Aorta (tissue), 5 donors: Measurements from ENCODE around the gene GH2. TPM values are rescaled to one million over a fixed set of nuclear protein-coding genes. Genes with fewer than 3 reads are reported as not detected.
"Not testable (repeated sequence)": the region's sequence is repeated elsewhere in the genome, so short reads cannot be mapped to it uniquely, and the experiment has no call there.

Experiments
- ATAC-seq: fragments of 200-7000 bp; cut with Tn5 transposase; one replicate; pipeline ENCODE4 v1.9.1; 2022; ENCODE audit warnings: moderate library complexity; ENCODE audit not compliant: low FRiP score
- DNase-seq, 2 donors: peaks; one replicate each; pipeline ENCODE4 v3.0.0-alpha.2; 2020
- H3K27ac ChIP-seq, 2 donors: one replicate each; pipeline ENCODE4 v1.5.1; 2013; ENCODE audit warnings: low read length in 2 of 2, mild to moderate bottlenecking in 2 of 2, moderate library complexity in 2 of 2, control low read depth in 1 of 2, inconsistent platforms in 1 of 2, low read depth in 1 of 2
- H3K27me3 ChIP-seq, 2 donors: one replicate each; pipeline ENCODE4 v1.6.1; 2013; ENCODE audit warnings: control low read depth in 1 of 2, low read length in 1 of 2, mild to moderate bottlenecking in 1 of 2, moderate library complexity in 1 of 2; ENCODE audit not compliant: insufficient read depth in 2 of 2, control insufficient read depth in 1 of 2
- H3K36me3 ChIP-seq, 2 donors: one replicate each; pipeline ENCODE4 v1.6.1; 2013; ENCODE audit warnings: control low read depth in 1 of 2, low read length in 1 of 2, mild to moderate bottlenecking in 1 of 2; ENCODE audit not compliant: insufficient read depth in 2 of 2, control insufficient read depth in 1 of 2
- H3K4me1 ChIP-seq, 2 donors: one replicate each; pipeline ENCODE4 v1.6.1; 2013; ENCODE audit warnings: low read length in 2 of 2, control low read depth in 1 of 2, mild to moderate bottlenecking in 1 of 2, moderate library complexity in 1 of 2; ENCODE audit not compliant: insufficient read depth in 2 of 2, control insufficient read depth in 1 of 2
- H3K4me3 ChIP-seq, 2 donors: one replicate each; pipeline ENCODE4 v1.5.1; 2013; ENCODE audit warnings: low read length in 2 of 2, control low read depth in 1 of 2, mild to moderate bottlenecking in 1 of 2
- H3K9me3 ChIP-seq: one replicate; pipeline ENCODE4 v1.6.1; 2013; ENCODE audit warnings: mild to moderate bottlenecking, low read length; ENCODE audit not compliant: control insufficient read depth
- WGBS, 2 donors: extraction: QIAGEN DNeasy Blood & Tissue Kit; methylation state at CpG; one replicate each; pipeline ENCODE4 v1.1.7; 2013; 5-methylcytosine and 5-hydroxymethylcytosine counted together
- intact Hi-C, 2 donors: fragments of 100-400 bp; cut with DNase I; formaldehyde crosslinking; loops; one replicate each; pipeline versions ENCODE4 v1.14.2 to v1.15.0; 2022
- polyA plus RNA-seq, 2 donors: library from polyadenylated mRNA; stranded (reverse); fragments of 200-250 nt; gene quantifications; one replicate each; pipeline ENCODE4 v1.2.3, GENCODE V29; 2013
- total RNA-seq, 2 donors: library from RNA; stranded (reverse); fragmentation: NEBNext Ultra II Directional; extraction: Animal tissue kit (Norgen Biotek cat#: 25700); gene quantifications; one replicate each; pipeline ENCODE4 v1.2.1, GENCODE V29; 2021
- donor health status: healthy with polysubstance abuse.
- donor health status: Bipolar disorder and iron deficiency.
- donor health status: DM: no; HTN: no; CAD: no.
- donor health status: DM: no; HTN: no; CAD: no.
- donor health status: DM: yes; HTN: yes; CAD: no.

Gene GH2
- total and polyA plus RNA-seq, 4 donors = not detected

GRCh38 chr17:63871646-63872365 is 9.9 kb downstream of the GH2 start:
- H3K4me3 ChIP-seq = not testable (repeated sequence)

DNA sequence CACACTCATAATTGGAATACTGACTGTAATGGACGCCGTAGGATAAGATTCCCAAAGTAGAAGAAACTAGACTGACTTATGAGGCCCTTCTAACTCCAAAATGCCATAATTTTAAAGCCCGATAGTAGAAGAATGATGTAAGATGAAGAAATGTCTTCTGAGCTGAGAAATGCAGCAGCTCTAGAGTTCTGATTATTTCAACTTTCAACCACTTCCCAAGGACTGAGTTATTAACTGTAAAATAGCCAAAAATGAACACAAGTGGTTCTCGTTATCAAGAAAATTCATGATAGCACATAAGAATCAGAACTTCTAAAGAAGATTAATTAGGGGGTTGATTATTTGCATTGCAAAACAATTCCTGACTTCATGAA is 11.5 kb downstream of the GH2 start:
- H3K9me3 ChIP-seq, H3K36me3 ChIP-seq, H3K4me3 ChIP-seq, ATAC-seq, H3K27me3 ChIP-seq, intact Hi-C loops, H3K4me1 ChIP-seq, DNase-seq, H3K27ac ChIP-seq: not testable (repeated sequence)
- WGBS, 2 donors = 69 to 79% methylated on average over 4 of the region's 4 CpGs

More at GRCh38 chr17:63871646-63872365, 9.9 kb downstream of the GH2 start:
- H3K27ac ChIP-seq, H3K27me3 ChIP-seq, H3K36me3 ChIP-seq, H3K9me3 ChIP-seq, intact Hi-C loops, H3K4me1 ChIP-seq, ATAC-seq, DNase-seq: not testable (repeated sequence)
- WGBS, 2 donors = 94 to 96% methylated on average over 8 to 13 of the region's 15 CpGs

- H3K27me3 ChIP-seq, intact Hi-C loops: not testable (repeated sequence)
- WGBS, 2 donors = 55 to 59% methylated on average over 9 of the region's 9 CpGs
These were observed 12.1 kb downstream of the GH2 start for GRCh38 chr17:63869491-63870291.

DNA sequence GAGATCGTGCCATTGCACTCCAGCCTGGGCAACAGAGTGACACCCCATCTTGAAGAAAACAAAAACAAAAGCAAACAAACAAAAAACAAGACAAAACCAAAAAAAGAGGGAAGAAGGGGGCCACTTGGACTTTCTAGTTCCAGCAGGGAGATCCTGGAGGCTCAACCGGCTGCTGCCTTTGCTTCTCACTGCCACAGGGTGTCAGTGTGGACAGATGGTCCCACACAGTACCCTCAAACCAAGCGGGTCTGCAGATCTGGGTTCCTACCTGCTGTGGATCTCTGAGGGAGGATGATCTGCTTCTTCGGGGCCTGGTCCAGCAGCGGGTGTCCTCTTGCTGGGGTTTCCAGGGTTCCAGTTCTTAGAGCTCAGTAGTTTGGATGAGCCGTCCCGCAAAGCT is 15.1 kb downstream of the GH2 start:
- H3K36me3 ChIP-seq, intact Hi-C loops, H3K4me1 ChIP-seq, DNase-seq, H3K9me3 ChIP-seq, H3K4me3 ChIP-seq, H3K27ac ChIP-seq, ATAC-seq, H3K27me3 ChIP-seq: not testable (repeated sequence)
- WGBS, 2 donors = 78 to 82% methylated on average over 5 to 7 of the region's 7 CpGs

More at GRCh38 chr17:63869491-63870291, 12.1 kb downstream of the GH2 start:
- ATAC-seq, H3K27ac ChIP-seq, H3K4me3 ChIP-seq, DNase-seq, H3K9me3 ChIP-seq, H3K4me1 ChIP-seq, H3K36me3 ChIP-seq: not testable (repeated sequence)

GRCh38 chr17:63859257-63859656 is 22.5 kb downstream of the GH2 start:
- no peak overlapping the region for H3K27ac ChIP-seq
- 82 to 84% methylated on average over 3 of the region's 3 CpGs for WGBS, 2 donors
- no peaks in the 10 kb centered on the region for H3K36me3 ChIP-seq
- intact Hi-C loops = no loop called here
- ATAC-seq = no peak
- no peak for DNase-seq
- no peaks in the 10 kb centered on the region for H3K4me1 ChIP-seq
- no peaks in the 10 kb centered on the region for H3K9me3 ChIP-seq
- H3K4me3 ChIP-seq = no peak overlapping the region
- H3K27me3 ChIP-seq = no peaks in the 10 kb centered on the region

- intact Hi-C loops, H3K4me1 ChIP-seq, H3K36me3 ChIP-seq, H3K27ac ChIP-seq, H3K4me3 ChIP-seq, H3K27me3 ChIP-seq, DNase-seq, H3K9me3 ChIP-seq, ATAC-seq: not testable (repeated sequence)
- WGBS, 2 donors = 93% methylated on average over 8 of the region's 8 CpGs
These were observed 25.3 kb downstream of the GH2 start for GRCh38 chr17:63856425-63856824.

GRCh38 chr17:63855185-63855584 is 26.6 kb downstream of the GH2 start:
- intact Hi-C loops = no loop called here
- 89 to 90% methylated on average over 8 of the region's 8 CpGs for WGBS, 2 donors
- ATAC-seq (no peak), DNase-seq (no peak)
- no peak overlapping the region for H3K4me3 ChIP-seq
- H3K9me3 ChIP-seq = no peaks in the 10 kb centered on the region
- H3K27ac ChIP-seq = no peak overlapping the region
- H3K4me1 ChIP-seq = no peaks in the 10 kb centered on the region
- no peaks in the 10 kb centered on the region for H3K27me3 ChIP-seq
- H3K36me3 ChIP-seq = no peaks in the 10 kb centered on the region

DNA sequence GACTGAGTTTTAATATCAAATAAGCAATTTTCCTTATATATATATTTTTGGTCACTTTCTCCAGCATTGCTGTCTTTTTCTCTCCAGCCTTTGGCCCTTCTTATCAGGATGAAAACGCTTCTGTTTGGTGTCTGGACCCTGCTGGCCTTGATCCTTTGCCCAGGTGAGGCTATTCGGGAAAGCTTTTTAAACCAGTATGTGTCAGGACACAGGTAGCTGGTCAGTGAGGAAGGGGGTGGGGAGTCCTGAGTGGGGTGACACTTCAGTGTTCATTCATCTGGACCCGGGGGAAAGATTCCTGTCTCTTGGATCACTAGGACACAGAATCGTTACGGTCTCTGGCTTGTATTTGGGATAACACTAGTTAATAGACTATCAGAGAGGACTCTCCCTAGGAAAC is 27.0 kb downstream of the GH2 start:
- Histone ChIP-seq H3K4me3 (no peak overlapping the region), H3K27ac (no peak overlapping the region), H3K4me1 (no peaks in the 10 kb centered on the region), H3K36me3 (no peaks in the 10 kb centered on the region), H3K27me3 (no peaks in the 10 kb centered on the region), H3K9me3 (no peaks in the 10 kb centered on the region)
- intact Hi-C loops = no loop called here
- DNase-seq (no peak), ATAC-seq (no peak)
- 83 to 86% methylated on average over 5 of the region's 5 CpGs for WGBS, 2 donors

DNA sequence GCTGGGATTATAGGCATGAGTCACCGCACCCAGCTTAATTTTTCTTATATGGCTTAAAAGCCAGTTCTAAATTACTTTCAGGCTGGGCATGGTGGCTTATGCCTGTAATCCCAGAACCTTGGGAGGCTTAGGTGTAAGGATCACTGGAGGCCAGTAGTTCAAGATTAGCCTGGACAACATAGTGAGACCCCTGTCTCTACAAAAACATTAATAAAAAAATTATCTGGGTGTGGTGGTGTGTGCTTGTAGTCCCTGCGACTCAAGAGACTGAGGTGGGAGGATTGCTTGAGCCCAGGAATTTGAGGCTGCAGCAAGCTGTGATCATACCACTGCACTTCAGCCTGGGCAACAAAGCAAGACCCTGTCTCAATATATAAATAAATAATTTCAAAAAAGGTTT is 28.5 kb downstream of the GH2 start:
- ATAC-seq (no peak), DNase-seq (no peak)
- Histone ChIP-seq H3K9me3 (no peaks in the 10 kb centered on the region), H3K27ac (no peak overlapping the region), H3K27me3 (no peaks in the 10 kb centered on the region), H3K36me3 (no peaks in the 10 kb centered on the region), H3K4me1 (no peaks in the 10 kb centered on the region), H3K4me3 (no peak overlapping the region)
- intact Hi-C loops = no loop called here
- WGBS, 2 donors = 95 to 99% methylated on average over 2 of the region's 2 CpGs
